Measurements from ENCODE around the gene TKTL1.

GRCh38 chrX:154354516-154354915, 58.9 kb downstream of the TKTL1 start:
- TF ChIP-seq CTCF (conservative IDR thresholded peaks at IDR 0.05 in 1 of 2, IDR thresholded peaks at IDR 0.05 in 1 of 2; ENCODE audit: low read depth in 1 of 2, low read length in 2 of 2) (no peak), EZH2 (IDR thresholded peaks at IDR 0.05; ENCODE audit: low read length, missing control alignments) (no peak)

All from fibroblast of lung (primary cell).